ENCODE measurements around the gene KLHDC4.
"Not testable (repeated sequence)": the region's sequence is repeated elsewhere in the genome, so short reads cannot be mapped to it uniquely, and the experiment has no call there.

The KLHDC4 gene

DNA sequence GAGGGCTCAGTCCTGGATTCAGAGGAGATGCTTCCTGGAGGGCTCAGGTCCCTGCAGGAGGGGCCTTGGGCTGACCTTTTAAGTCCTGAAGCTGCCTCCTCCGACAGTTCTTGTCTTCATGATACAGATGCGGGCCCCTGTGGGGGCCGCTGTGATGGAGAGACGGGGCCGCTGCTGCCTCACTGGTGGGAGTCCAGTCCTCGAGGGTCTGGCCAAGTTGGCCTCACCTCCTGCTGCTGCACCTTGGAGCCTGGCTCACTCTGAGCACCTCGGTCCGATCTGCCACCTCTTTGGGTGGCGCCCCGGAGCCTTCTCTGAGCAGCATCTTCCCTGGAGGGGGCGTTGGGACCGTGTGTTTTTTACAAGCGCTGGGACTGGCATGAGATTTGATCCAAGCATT is 79.1 kb downstream of the KLHDC4 start:
- DNase-seq (ENCODE audit: low read depth in 1 of 2, low spot score in 1 of 2), result no peak

- DNase-seq (ENCODE audit: low read depth in 1 of 2, low spot score in 1 of 2), result no peak
These were observed 80.0 kb downstream of the KLHDC4 start for GRCh38 chr16:87685766-87686165.

DNA sequence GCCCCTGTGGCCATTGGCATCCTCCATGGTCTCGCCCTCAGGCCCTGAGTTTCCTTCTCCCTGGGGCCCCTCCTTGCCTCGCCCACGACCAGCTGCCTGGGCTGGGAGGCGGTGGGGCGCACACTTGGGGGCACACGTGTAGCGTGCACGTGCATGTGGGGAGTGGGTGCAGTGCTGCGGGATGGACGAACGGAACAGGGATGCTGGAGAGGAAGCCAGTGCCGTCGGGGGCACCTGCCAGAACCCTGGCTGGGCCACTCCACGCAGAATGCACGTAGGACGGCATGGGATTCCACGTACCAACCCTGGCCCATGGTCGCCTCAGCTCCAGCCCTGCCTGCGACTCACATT is 80.4 kb downstream of the KLHDC4 start:
- no peak for DNase-seq (ENCODE audit: low read depth in 1 of 2, low spot score in 1 of 2)

GRCh38 chr16:87684711-87685404 is 80.9 kb downstream of the KLHDC4 start:
- DNase-seq (ENCODE audit: low read depth in 1 of 2, low spot score in 1 of 2), result no peak

DNA sequence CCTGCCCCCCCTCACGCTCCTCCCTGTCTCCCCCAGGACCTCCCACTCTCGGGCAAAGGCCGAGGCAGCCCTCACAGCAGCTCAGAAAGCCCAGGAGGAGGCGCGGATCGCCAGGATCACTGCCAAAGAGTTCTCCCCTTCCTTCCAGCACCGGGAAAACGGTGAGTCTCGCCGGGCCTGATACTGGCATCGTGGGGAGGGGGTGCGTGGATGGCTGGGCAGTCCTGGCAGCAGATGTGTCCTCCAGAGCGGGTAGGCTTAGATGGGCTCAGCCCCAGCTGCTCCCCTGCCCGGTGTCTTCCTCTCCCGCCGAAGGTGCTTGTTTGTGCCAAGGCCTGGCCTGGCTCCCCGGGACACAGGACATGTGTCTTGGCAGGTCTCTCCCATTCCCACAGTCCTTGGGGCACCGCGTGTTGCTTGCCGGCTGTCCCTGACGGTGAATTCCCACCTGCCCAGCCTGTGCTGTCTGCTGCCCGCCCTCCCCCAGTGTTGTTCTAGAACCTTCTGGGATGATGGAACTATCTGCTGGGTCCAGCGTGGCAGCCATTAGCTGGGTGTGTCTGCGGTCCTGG is 81.6 kb downstream of the KLHDC4 start:
- no peak for DNase-seq (ENCODE audit: low read depth in 1 of 2, low spot score in 1 of 2)

DNA sequence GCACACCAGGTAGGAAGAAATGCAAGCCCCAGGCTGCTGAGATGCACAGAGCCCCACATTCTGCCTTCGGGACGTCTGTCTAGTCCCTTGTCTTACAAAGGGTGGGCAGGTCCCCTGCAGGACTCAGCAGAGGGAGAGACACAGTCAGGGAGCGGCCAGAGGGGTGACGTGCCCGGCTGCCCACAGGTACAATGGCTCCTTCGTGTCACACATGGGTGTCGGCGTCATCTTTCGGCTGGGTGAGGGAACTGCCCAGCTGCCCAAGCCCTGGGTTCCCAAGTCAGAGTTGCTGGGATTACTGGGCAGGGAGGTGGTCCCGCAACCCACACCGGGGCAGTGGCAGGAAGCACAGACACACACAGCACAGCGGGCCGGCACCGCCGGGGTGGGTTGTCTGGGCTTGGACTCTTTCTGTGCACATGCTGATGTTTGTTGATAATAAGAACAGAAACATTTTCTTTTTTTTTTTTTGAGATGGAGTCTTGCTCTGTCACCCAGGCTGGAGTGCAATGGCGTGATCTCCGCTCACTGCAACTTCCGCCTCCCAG is 82.9 kb downstream of the KLHDC4 start:
- no peak for DNase-seq (ENCODE audit: low read depth in 1 of 2, low spot score in 1 of 2)

- no peak for DNase-seq (ENCODE audit: low read depth in 1 of 2, low spot score in 1 of 2)
These were observed 83.7 kb downstream of the KLHDC4 start for GRCh38 chr16:87681981-87682570.

DNA sequence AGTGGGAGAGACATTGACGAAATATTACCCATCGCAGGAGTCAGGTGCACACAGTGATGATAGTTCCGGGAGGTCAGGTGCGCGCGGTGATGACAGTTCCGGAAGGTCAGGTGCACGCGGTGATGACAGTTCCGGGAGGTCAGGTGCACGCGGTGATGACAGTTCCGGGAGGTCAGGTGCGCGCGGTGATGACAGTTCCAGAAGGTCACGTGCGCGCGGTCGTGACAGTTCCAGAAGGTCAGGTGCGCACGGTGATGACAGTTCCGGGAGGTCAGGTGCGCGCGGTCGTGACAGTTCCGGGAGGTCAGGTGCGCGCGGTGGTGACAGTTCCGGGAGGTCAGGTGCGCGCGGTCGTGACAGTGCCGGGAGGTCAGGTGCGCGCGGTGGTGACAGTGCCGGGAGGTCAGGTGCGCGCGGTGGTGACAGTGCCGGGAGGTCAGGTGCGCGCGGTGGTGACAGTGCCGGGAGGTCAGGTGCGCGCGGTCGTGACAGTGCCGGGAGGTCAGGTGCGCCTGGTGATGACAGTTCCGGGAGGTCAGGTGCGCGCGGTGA is 84.7 kb downstream of the KLHDC4 start:
- DNase-seq (ENCODE audit: low read depth in 1 of 2, low spot score in 1 of 2), result not testable (repeated sequence)

DNA sequence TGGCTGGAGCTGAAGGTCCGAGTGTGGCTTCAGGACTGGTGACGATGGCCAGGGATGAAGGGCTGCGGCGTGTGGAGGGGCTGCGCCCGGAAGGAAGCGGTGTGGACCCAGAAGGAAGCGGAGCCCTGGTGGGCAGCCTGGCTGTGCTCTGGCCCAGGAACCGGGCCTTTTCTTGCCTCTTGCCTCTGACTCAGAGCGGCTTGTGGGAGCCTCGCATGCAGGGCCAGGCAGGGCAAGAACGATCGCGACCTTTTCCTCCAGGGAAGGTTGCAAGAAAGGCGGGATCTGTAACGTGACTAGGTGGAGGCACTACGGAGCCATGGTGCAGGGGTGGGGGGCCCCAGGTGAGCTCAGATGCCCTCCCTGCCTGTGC is 85.5 kb downstream of the KLHDC4 start:
- DNase-seq (ENCODE audit: low read depth in 1 of 2, low spot score in 1 of 2), result no peak

DNA sequence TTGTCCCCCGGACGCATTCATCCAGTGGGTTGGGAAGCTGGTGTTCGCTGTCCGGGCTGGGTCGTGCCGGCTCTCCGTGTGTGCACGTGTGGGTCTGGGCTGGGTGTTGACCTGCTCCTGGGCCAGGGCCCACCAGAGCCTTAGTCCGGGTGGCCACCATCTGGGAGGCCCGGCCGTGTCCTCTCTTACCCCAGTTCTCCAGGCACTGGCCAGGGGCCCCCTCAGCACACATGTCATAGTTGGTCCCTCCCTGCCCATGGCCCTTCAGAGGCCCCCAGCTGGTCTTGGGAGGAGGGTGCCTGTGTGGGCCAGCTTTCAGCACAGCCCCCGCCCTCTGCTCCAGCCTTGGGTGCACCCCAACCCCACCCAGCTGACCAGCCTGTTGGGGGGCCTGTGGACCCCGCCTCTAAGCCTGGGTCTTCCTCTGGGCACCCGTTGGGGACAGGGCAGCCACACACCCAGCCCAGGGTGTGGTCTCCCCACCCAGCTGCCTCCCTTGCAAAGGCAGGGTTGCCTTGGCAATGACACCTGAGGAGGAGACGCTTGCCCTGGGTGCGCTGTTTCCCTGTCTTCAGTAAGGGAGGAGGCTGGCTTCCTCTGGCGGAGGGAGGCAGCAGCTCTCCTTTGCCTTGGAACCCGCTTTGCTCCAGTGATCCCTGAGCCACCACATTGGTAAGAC is 86.1 kb downstream of the KLHDC4 start:
- no peak for DNase-seq (ENCODE audit: low read depth in 1 of 2, low spot score in 1 of 2)

DNA sequence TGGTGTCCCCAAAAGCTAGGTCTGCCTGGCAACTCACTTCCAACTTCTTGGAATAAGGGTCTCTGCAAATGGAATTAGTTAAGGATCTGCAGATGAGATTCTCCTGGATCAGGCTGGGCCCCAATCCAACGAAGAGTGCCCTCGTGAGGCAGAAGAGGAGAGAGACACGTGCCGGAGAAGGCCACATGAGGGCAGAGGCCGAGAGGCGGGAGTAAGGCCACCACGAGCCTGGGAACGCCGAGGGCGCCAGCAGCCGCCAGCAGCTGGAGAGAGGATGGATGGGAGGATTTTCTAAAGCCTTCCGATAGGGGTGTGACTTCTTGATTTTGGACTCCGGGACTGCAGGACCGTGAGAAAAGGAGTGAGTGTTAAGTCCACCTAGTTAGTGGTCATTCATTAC is 87.2 kb downstream of the KLHDC4 start:
- no peak for DNase-seq (ENCODE audit: low read depth in 1 of 2, low spot score in 1 of 2)

DNA sequence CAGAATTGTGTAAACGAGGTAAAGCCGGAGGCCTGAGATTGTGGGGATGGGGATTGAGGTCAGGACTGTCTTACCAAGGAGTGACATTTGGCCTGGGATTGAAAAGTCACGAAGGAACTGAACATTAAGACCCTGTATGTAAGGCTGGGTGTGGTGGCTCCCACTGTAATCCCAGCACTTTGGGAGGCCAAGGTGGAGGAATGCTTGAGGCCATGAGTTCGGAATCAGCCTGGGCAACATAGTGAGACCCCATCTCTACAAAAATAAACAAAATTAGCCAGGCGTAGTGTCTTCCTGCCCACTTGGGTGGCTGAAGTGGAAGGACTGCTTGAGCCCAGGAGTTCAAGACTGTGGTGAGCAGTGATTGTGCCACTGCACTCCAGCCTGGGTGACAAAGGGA is 88.0 kb downstream of the KLHDC4 start:
- no peak for DNase-seq (ENCODE audit: low read depth in 1 of 2, low spot score in 1 of 2)

- no peak for DNase-seq (ENCODE audit: low read depth in 1 of 2, low spot score in 1 of 2)
These were observed 90.6 kb downstream of the KLHDC4 start for GRCh38 chr16:87675111-87675719.

- DNase-seq (ENCODE audit: low read depth in 1 of 2, low spot score in 1 of 2), result no peak
These were observed 91.4 kb downstream of the KLHDC4 start for GRCh38 chr16:87674419-87674818.

DNA sequence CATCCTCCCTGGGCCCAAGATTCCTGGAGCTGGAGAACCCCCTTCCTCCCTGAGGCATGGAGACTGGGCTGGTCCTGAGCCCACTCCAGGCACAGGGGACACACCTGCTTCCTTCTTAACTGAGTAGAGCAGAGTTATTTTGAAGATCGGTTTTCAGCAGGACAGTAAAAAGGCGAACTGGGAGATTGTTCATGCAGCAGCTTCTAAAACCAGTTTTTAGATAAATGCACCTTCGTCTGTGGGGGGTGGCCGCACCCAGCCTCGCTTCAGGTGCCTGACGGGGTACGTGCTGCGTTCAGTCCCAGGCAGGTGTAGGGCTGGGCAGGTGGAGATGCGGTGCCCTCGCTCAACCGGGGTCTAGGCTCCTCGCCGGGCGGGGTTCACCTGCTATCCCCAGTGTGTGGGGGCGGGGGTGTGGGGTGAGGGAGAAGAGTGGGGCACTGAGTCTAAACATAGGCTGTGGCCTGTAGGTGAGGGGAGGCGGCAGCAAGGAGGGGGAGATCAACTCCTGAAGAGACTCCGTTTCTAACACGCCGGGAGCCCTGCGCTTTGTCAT is 94.0 kb downstream of the KLHDC4 start:
- no peak for DNase-seq (ENCODE audit: low read depth in 1 of 2, low spot score in 1 of 2)

DNA sequence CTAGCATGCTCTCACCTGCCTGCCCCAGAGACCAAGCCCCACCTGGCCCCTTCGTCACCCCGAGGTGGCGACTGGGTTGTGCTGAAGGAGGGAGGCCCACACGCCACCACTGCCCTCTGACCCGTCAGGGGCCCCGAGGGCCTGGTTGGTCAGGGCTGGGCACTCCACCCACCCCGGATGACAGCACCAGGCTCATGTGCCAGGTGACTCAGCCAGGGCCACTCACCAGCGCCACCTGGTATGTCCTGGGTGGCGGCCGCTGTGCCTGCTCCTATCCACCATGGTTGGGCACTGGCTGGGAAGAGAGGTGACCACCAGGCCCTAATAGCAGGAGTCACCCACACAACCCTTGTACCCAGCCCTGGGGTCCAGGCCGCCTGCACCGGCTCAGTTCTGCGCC is 94.6 kb downstream of the KLHDC4 start:
- no peak for DNase-seq (ENCODE audit: low read depth in 1 of 2, low spot score in 1 of 2)

DNA sequence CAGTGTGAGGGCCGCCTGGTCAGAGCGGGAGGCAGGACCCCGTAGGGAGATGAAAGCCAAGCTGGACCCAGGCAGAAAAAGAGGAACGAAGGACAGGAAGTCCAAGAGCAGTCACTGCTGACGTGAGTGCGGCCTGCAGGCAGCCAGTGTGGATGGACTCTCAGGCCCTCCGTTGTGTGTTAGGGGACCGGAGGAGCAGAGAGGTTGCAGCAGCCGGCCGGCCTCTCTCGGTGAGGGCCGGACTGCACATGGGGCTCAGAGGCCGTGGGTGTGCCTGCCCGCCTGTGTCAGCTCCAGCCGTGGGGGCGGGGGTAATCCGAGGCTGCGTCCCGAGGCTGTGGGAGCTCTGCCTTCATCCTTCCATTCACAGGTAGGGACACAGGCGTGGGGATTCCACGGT is 96.1 kb downstream of the KLHDC4 start:
- DNase-seq (ENCODE audit: low read depth in 1 of 2, low spot score in 1 of 2), result no peak

DNA sequence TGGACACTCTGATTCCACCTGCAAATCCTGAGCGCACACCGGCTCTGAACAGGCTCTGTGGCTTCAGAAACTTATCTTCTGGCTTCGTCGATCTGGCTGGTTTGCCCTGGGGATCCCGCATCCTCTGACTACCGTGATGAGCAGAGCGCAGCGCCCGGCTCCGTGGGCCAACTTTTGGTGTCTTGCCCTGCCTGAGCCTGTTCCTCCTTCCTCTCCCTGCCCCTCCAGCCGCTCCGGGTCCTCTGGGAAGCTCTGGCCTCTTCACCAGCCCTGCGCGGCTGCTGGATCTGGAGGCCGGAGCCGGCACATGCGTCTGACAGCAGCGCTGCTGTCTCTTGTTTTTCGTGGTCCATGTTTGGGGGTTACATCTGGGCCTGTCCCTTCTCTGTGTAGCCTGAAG is 97.8 kb downstream of the KLHDC4 start:
- DNase-seq (ENCODE audit: low read depth in 1 of 2, low spot score in 1 of 2), result no peak

DNA sequence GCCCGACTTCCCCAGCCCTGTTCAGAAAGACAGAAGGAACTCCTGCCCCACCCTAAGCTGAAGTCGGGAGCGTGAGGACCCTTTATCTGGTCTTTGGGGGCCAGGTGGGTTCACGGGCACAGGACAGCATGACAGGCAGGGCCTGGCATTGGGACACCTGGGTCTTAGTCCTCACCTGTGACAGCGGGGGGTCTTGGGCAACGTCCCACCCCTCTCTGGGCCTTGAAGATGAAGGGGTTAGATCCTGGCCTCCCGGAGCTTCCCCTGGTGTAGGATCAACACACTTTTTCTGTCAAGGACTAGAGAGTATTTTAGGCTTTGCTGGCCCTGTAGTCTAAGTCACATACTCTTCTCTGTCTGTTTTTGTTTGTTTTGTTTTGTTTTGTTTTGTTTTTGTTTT is 98.3 kb downstream of the KLHDC4 start:
- no peak for DNase-seq (ENCODE audit: low read depth in 1 of 2, low spot score in 1 of 2)

DNA sequence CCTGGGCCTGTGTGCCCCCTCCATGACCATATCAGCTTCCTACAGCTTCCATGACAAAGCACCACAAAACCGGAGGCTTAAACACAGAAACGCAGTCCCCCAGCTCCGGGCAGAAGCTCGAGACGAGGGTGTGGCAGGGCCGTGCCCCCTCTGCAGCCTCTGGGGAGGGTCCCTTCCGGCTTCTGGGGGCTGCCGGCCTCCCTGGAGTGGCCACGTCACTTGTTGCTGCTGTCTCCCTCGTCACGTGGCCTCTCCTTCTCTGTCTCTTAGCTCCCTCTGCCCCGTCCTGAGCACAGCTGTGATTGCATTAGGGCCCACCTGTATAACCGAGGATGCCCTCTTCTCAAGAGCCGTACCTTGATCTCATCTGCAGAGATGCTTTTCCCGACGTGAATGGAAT is 98.9 kb downstream of the KLHDC4 start:
- DNase-seq (ENCODE audit: low read depth in 1 of 2, low spot score in 1 of 2), result no peak

DNA sequence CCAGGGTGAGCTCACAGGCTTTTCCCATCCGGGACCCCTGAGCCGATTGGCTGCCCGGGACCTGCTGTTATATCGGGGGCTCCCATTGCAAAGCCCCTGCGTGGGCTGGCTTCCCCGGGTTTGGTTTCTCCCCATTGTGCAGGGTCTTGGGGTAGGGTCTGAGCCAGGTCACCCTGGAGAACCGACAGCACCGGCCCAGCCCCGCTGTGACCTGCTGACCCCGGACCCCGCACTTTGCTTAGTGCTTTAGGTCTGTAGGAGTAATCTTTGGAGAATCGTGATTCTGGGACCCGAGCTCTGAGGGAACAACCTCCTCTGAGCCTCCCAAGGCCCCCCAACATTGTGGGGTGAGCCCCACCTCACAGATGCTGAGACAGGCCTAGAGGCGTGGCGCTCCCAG is 100.6 kb downstream of the KLHDC4 start:
- DNase-seq (ENCODE audit: low read depth in 1 of 2, low spot score in 1 of 2), result no peak

Data from activated CD4-positive, alpha-beta T cell treated with anti-CD3 and anti-CD28 coated beads, Interleukin-2, amount 50 U/mL, for 24 hours (primary cell).